ENCODE data around the gene WDR17.

WDR17 gene

DNA sequence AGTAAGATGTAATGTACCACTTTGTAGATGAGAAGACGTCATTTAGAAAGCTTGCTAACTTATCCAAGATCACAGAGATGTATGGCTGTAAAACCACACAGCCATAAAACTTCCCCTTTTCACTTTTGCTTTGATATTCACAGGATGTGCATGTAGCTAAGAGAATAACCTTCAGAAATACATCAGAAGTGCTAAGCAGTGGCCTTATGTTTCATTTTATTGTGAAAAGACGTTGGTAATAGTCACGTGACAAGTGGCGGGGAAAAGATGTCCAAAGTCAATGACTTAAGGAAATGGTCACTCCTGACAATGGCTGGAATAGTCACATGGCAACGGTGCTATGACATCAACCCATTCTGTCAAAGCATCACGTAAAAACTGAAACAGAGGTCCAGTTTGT lies 12.9 kb upstream of the WDR17 start:
- Histone ChIP-seq H3K36me3 (ENCODE audit: insufficient read depth, insufficient read length, low read length) (no peaks in the 10 kb centered on the region), H3K4me1 (ENCODE audit: insufficient read depth, insufficient read length) (no peaks in the 10 kb centered on the region), H3K9ac (ENCODE audit: insufficient read length, low read depth) (no peak overlapping the region), H3K27me3 (ENCODE audit: insufficient read depth, insufficient read length) (no peaks in the 10 kb centered on the region), H3K4me3 (ENCODE audit: insufficient read length, low read depth) (no peak overlapping the region), H3K9me3 (ENCODE audit: insufficient read depth, low read length) (no peaks in the 10 kb centered on the region)
- TF ChIP-seq YY1 (IDR thresholded peaks at IDR 0.05; ENCODE audit: insufficient read depth, insufficient read length) (no peak), SUZ12 (IDR thresholded peaks at IDR 0.05; ENCODE audit: extremely low read depth, insufficient read depth, insufficient read length) (no peak), ZNF274 (IDR thresholded peaks at IDR 0.05; ENCODE audit: low read depth, low read length) (no peak)
- no peak for DNase-seq (ENCODE audit: low read depth, low spot score)

DNA sequence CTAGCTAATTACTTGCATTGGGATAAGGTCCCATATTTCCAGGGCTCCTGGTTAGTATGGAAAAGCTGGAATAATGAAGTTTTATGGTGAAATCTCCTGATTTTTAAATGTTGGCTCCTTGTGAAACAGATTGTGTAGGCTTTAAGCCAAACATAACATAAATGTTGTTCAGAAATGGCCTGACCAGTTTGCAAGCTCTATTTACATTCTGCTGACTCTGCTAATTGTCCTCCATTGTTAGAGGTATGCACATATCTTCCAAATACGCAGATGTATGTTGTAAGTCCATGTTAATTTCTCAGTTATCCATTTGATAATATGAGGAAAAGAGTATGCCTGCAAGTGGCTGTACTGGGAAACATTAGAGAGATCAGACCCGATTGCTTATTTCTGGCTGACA lies 11.9 kb upstream of the WDR17 start:
- TF ChIP-seq YY1 (IDR thresholded peaks at IDR 0.05; ENCODE audit: insufficient read depth, insufficient read length) (no peak), SUZ12 (IDR thresholded peaks at IDR 0.05; ENCODE audit: extremely low read depth, insufficient read depth, insufficient read length) (no peak), ZNF274 (IDR thresholded peaks at IDR 0.05; ENCODE audit: low read depth, low read length) (no peak)
- no peaks in the 10 kb centered on the region for H3K4me1 ChIP-seq (ENCODE audit: insufficient read depth, insufficient read length)
- DNase-seq (ENCODE audit: low read depth, low spot score), result no peak
- H3K9ac ChIP-seq (ENCODE audit: insufficient read length, low read depth), result no peak overlapping the region
- H3K9me3 ChIP-seq (ENCODE audit: insufficient read depth, low read length), result no peaks in the 10 kb centered on the region
- no peaks in the 10 kb centered on the region for H3K36me3 ChIP-seq (ENCODE audit: insufficient read depth, insufficient read length, low read length)
- no peak overlapping the region for H3K4me3 ChIP-seq (ENCODE audit: insufficient read length, low read depth)
- no peaks in the 10 kb centered on the region for H3K27me3 ChIP-seq (ENCODE audit: insufficient read depth, insufficient read length)

DNA sequence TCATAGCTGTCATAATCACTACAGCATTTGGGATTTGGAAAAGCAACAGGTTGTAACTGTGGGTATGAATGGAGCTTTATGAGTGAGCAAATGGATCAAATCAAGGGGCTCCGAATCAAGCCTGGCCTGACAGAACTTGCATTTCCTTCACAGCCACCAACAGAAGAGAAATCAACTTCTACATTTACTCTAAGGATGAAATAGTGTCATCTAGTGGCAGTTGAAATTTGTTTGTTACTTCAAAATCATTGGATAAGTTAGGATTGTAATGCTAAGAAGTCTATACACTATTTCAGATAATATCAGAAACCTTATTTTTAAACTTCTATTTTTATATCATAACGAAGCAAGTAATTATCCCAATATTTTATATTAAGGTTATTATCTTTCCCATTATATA lies 10.7 kb upstream of the WDR17 start:
- Histone ChIP-seq H3K36me3 (ENCODE audit: insufficient read depth, insufficient read length, low read length) (no peaks in the 10 kb centered on the region), H3K9me3 (ENCODE audit: insufficient read depth, low read length) (no peaks in the 10 kb centered on the region), H3K4me1 (ENCODE audit: insufficient read depth, insufficient read length) (no peaks in the 10 kb centered on the region), H3K4me3 (ENCODE audit: insufficient read length, low read depth) (no peak overlapping the region), H3K9ac (ENCODE audit: insufficient read length, low read depth) (no peak overlapping the region), H3K27me3 (ENCODE audit: insufficient read depth, insufficient read length) (no peaks in the 10 kb centered on the region)
- no peak for TF ChIP-seq ZNF274 (IDR thresholded peaks at IDR 0.05; ENCODE audit: low read depth, low read length)
- TF ChIP-seq YY1 (IDR thresholded peaks at IDR 0.05; ENCODE audit: insufficient read depth, insufficient read length), result no peak
- TF ChIP-seq SUZ12 (IDR thresholded peaks at IDR 0.05; ENCODE audit: extremely low read depth, insufficient read depth, insufficient read length), result no peak
- no peak for DNase-seq (ENCODE audit: low read depth, low spot score)

DNA sequence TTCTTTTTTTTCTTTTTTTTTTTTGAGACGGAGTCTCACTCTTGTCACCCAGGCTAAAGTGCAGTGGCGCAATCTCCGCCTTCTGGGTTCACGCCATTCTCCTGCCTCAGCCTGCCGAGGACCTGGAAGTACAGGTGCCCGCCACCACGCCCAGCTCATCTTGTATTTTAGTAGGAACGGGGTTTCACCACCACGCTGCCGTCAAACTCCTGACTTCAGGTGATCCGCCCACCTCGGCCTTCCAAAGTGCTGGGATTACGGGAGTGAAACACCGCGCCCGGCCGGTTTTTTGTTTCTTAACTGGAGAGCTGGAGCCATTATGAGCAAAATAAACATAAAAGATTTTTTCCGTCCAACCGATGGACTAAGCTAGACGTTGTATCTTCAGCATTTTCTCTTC lies 1.9 kb upstream of the WDR17 start:
- H3K36me3 ChIP-seq (ENCODE audit: insufficient read depth, insufficient read length, low read length), result no peaks in the 10 kb centered on the region
- DNase-seq (ENCODE audit: low read depth, low spot score), result no peak
- no peaks in the 10 kb centered on the region for H3K27me3 ChIP-seq (ENCODE audit: insufficient read depth, insufficient read length)
- no peaks in the 10 kb centered on the region for H3K4me1 ChIP-seq (ENCODE audit: insufficient read depth, insufficient read length)
- no peaks in the 10 kb centered on the region for H3K9me3 ChIP-seq (ENCODE audit: insufficient read depth, low read length)
- TF ChIP-seq YY1 (IDR thresholded peaks at IDR 0.05; ENCODE audit: insufficient read depth, insufficient read length) (no peak), SUZ12 (IDR thresholded peaks at IDR 0.05; ENCODE audit: extremely low read depth, insufficient read depth, insufficient read length) (no peak), ZNF274 (IDR thresholded peaks at IDR 0.05; ENCODE audit: low read depth, low read length) (no peak)
- no peak overlapping the region for H3K4me3 ChIP-seq (ENCODE audit: insufficient read length, low read depth)
- no peak overlapping the region for H3K9ac ChIP-seq (ENCODE audit: insufficient read length, low read depth)

DNA sequence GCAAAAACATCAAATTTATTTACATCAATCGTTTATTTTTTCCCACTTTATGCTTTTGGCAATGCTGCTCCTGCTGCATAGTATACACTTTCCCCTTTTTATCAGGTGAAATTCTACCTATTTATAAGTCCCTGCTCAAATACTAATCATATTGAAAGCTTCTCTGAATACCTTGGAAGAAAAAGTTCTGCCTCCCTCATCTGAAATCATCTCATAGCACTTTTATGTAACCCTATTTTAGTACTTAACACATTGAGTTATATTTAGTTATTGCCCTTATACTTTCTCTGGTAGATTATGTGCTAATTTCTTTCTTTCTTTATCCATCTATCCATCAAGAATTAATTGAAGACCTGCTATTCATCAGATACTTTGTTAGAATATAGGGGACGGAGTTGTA lies 1.1 kb upstream of the WDR17 start:
- H3K4me1 ChIP-seq (ENCODE audit: insufficient read depth, insufficient read length), result no peaks in the 10 kb centered on the region
- H3K27me3 ChIP-seq (ENCODE audit: insufficient read depth, insufficient read length), result no peaks in the 10 kb centered on the region
- no peak overlapping the region for H3K4me3 ChIP-seq (ENCODE audit: insufficient read length, low read depth)
- no peaks in the 10 kb centered on the region for H3K36me3 ChIP-seq (ENCODE audit: insufficient read depth, insufficient read length, low read length)
- H3K9ac ChIP-seq (ENCODE audit: insufficient read length, low read depth), result no peak overlapping the region
- no peak for DNase-seq (ENCODE audit: low read depth, low spot score)
- no peaks in the 10 kb centered on the region for H3K9me3 ChIP-seq (ENCODE audit: insufficient read depth, low read length)
- TF ChIP-seq SUZ12 (IDR thresholded peaks at IDR 0.05; ENCODE audit: extremely low read depth, insufficient read depth, insufficient read length), result no peak

DNA sequence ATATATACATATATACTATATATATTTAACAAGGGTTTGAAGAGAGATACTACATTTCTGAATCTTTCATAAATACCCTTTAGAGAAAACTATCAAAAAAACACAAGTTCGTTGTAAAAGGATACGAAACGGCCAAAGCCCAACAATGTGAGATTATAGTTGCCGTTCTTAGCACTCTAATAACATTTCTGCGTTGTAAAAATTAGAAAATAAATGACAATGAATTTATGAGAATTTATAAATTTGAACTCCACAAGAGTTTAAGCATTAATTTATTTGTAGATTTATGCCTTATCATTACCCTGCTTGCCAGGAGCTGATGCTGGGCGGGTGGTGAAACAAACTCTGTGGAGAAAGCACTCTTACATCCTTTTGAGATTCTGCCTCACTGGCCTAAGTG lies 1.1 kb downstream of the WDR17 start:
- DNase-seq (ENCODE audit: low read depth, low spot score), result no peak
- no peak overlapping the region for H3K9ac ChIP-seq (ENCODE audit: insufficient read length, low read depth)
- no peaks in the 10 kb centered on the region for H3K4me1 ChIP-seq (ENCODE audit: insufficient read depth, insufficient read length)
- H3K36me3 ChIP-seq (ENCODE audit: insufficient read depth, insufficient read length, low read length), result no peaks in the 10 kb centered on the region
- H3K27me3 ChIP-seq (ENCODE audit: insufficient read depth, insufficient read length), result no peaks in the 10 kb centered on the region
- TF ChIP-seq YY1 (IDR thresholded peaks at IDR 0.05; ENCODE audit: insufficient read depth, insufficient read length) (no peak), ZNF274 (IDR thresholded peaks at IDR 0.05; ENCODE audit: low read depth, low read length) (no peak), SUZ12 (IDR thresholded peaks at IDR 0.05; ENCODE audit: extremely low read depth, insufficient read depth, insufficient read length) (no peak)
- H3K4me3 ChIP-seq (ENCODE audit: insufficient read length, low read depth), result no peak overlapping the region
- H3K9me3 ChIP-seq (ENCODE audit: insufficient read depth, low read length), result no peaks in the 10 kb centered on the region

DNA sequence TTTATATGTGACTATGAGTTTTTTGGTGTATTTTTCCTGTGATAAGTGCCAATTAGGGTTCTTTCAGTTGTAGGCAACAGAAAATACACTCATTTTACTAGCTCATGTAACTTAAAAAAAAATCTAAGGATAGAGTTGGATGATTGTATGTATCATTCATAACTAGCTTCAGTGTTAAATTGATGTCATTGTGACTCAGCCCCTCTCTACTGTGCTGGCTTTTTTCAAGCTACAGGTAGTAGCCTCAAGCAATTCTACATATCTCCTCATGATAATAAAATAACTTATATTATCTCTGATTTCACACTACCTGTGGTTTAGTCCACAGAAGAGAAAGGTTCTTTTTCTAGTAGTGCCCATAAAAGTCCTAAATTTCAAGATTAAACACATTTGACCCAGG lies 11.9 kb downstream of the WDR17 start:
- no peaks in the 10 kb centered on the region for H3K9me3 ChIP-seq (ENCODE audit: insufficient read depth, low read length)
- H3K27me3 ChIP-seq (ENCODE audit: insufficient read depth, insufficient read length), result no peaks in the 10 kb centered on the region
- no peaks in the 10 kb centered on the region for H3K4me1 ChIP-seq (ENCODE audit: insufficient read depth, insufficient read length)
- no peak for DNase-seq (ENCODE audit: low read depth, low spot score)
- no peak overlapping the region for H3K4me3 ChIP-seq (ENCODE audit: insufficient read length, low read depth)
- H3K36me3 ChIP-seq (ENCODE audit: insufficient read depth, insufficient read length, low read length), result no peaks in the 10 kb centered on the region
- TF ChIP-seq YY1 (IDR thresholded peaks at IDR 0.05; ENCODE audit: insufficient read depth, insufficient read length), result no peak
- H3K9ac ChIP-seq (ENCODE audit: insufficient read length, low read depth), result no peak overlapping the region

DNA sequence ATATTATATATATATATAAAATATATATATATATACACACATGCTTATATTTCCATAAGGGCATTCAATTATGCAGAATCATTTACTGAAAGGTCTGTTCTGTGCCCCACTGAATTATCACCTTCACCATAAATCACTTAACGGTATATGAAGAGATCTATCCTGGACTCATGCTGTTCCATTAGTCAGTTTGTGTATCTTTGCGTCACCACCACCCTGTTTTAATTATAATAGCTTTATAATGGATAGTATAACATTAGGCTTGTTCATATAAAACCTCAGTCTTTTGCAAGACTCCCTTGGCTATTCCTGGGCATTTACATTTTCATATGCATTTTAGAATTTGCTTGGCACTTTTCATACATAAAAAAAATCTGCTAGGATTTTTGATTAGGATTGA lies 19.1 kb downstream of the WDR17 start:
- TF ChIP-seq SUZ12 (IDR thresholded peaks at IDR 0.05; ENCODE audit: extremely low read depth, insufficient read depth, insufficient read length) (no peak), YY1 (IDR thresholded peaks at IDR 0.05; ENCODE audit: insufficient read depth, insufficient read length) (no peak), ZNF274 (IDR thresholded peaks at IDR 0.05; ENCODE audit: low read depth, low read length) (no peak)
- H3K36me3 ChIP-seq (ENCODE audit: insufficient read depth, insufficient read length, low read length), result no peaks in the 10 kb centered on the region

More for the DNA sequence above, 19.1 kb downstream of the WDR17 start:
- Histone ChIP-seq H3K4me1 (ENCODE audit: insufficient read depth, insufficient read length) (no peaks in the 10 kb centered on the region), H3K9me3 (ENCODE audit: insufficient read depth, low read length) (no peaks in the 10 kb centered on the region), H3K27me3 (ENCODE audit: insufficient read depth, insufficient read length) (no peaks in the 10 kb centered on the region), H3K4me3 (ENCODE audit: insufficient read length, low read depth) (no peak overlapping the region), H3K9ac (ENCODE audit: insufficient read length, low read depth) (no peak overlapping the region)
- DNase-seq (ENCODE audit: low read depth, low spot score), result no peak
